HUES6 (cell line): ENCODE measurements around the gene FUS.
A peak's percentile ranks its signal among the peaks of the same experiment; 100 is the strongest.

ENCODE experiments used
- H3K27ac ChIP-seq: 2 replicates; pipeline ENCODE4 v1.7.0; 2013; ENCODE audit warnings: low read depth, mild to moderate bottlenecking, low read length, inconsistent platforms
- H3K27me3 ChIP-seq: 2 replicates; pipeline ENCODE4 v1.6.1; 2013; ENCODE audit warnings: low read length; ENCODE audit not compliant: control insufficient read depth, insufficient read depth
- H3K36me3 ChIP-seq: 2 replicates; pipeline ENCODE4 v1.6.1; 2013; ENCODE audit warnings: low read length; ENCODE audit not compliant: control insufficient read depth, insufficient read depth
- H3K4me1 ChIP-seq: 2 replicates; pipeline ENCODE4 v1.6.1; 2013; ENCODE audit warnings: low read length; ENCODE audit not compliant: control insufficient read depth, insufficient read depth
- H3K4me3 ChIP-seq: 2 replicates; pipeline ENCODE4 v1.5.1; 2013; ENCODE audit warnings: low read depth, low read length
- H3K9ac ChIP-seq: one replicate; pipeline ENCODE4 v1.6.1; 2013; ENCODE audit warnings: mild to moderate bottlenecking, low read length
- H3K9me3 ChIP-seq: 2 replicates; pipeline ENCODE4 v1.6.1; 2013; ENCODE audit warnings: low read depth, low read length; ENCODE audit not compliant: control insufficient read depth, insufficient read depth

FUS gene

GRCh38 chr16:31213877-31214707, 34.2 kb downstream of the FUS start, which contains the start of gene TRIM72:
Gene TRIM72 (plus strand): TSS chr16:31214119. CDS start chr16:31214739, 620 bp downstream.
- peak within 1 kb of the TSS; percentile 14 for H3K9ac ChIP-seq
- H3K36me3 ChIP-seq = no peaks in the 10 kb centered on the region
- H3K27ac ChIP-seq = no peak within 1 kb of the TSS
- H3K27me3 ChIP-seq = peaks cover 62% of the 10 kb centered on the region
- no peaks in the 10 kb centered on the region for H3K9me3 ChIP-seq
- peaks cover 26% of the 10 kb centered on the region for H3K4me1 ChIP-seq
- peak within 1 kb of the TSS; percentile 61 for H3K4me3 ChIP-seq

- peaks cover 65% of the 10 kb centered on the region for H3K27me3 ChIP-seq
- H3K4me1 ChIP-seq = peaks cover 26% of the 10 kb centered on the region
- H3K9ac ChIP-seq = peak overlapping the region; percentile 14
- H3K4me3 ChIP-seq = peak overlapping the region; percentile 61
- H3K36me3 ChIP-seq = no peaks in the 10 kb centered on the region
- H3K9me3 ChIP-seq = no peaks in the 10 kb centered on the region
- no peak overlapping the region for H3K27ac ChIP-seq
Observed at GRCh38 chr16:31214708-31215286, 34.9 kb downstream of the FUS start.

GRCh38 chr16:31215287-31216162, 35.6 kb downstream of the FUS start:
- H3K27me3 ChIP-seq = peaks cover 65% of the 10 kb centered on the region
- peaks cover 26% of the 10 kb centered on the region for H3K4me1 ChIP-seq
- no peak overlapping the region for H3K27ac ChIP-seq
- H3K36me3 ChIP-seq = no peaks in the 10 kb centered on the region
- no peaks in the 10 kb centered on the region for H3K9me3 ChIP-seq
- H3K4me3 ChIP-seq = peak overlapping the region; percentile 61
- H3K9ac ChIP-seq = no peak overlapping the region

GRCh38 chr16:31216422-31217135, 36.6 kb downstream of the FUS start, which contains the start of gene PYDC1:
Gene PYDC1 (minus strand): TSS chr16:31217135. CDS start chr16:31217028, 107 bp downstream.
- Histone ChIP-seq H3K4me3 (peak within 1 kb of the TSS; percentile 61), H3K27ac (no peak within 1 kb of the TSS), H3K27me3 (peaks cover 75% of the 10 kb centered on the region), H3K36me3 (no peaks in the 10 kb centered on the region), H3K9me3 (no peaks in the 10 kb centered on the region), H3K4me1 (peaks cover 26% of the 10 kb centered on the region), H3K9ac (no peak within 1 kb of the TSS)

- Histone ChIP-seq H3K27ac (no peak overlapping the region), H3K9me3 (no peaks in the 10 kb centered on the region), H3K9ac (no peak overlapping the region), H3K4me1 (peaks cover 26% of the 10 kb centered on the region), H3K4me3 (peak overlapping the region; percentile 61), H3K27me3 (peaks cover 72% of the 10 kb centered on the region), H3K36me3 (no peaks in the 10 kb centered on the region)
Observed at GRCh38 chr16:31217136-31217530, 37.2 kb downstream of the FUS start.

GRCh38 chr16:31219154-31219741, 39.3 kb downstream of the FUS start:
- Histone ChIP-seq H3K4me3 (no peak overlapping the region), H3K9me3 (no peaks in the 10 kb centered on the region), H3K9ac (no peak overlapping the region), H3K4me1 (peaks cover 21% of the 10 kb centered on the region), H3K36me3 (no peaks in the 10 kb centered on the region), H3K27ac (no peak overlapping the region), H3K27me3 (peaks cover 62% of the 10 kb centered on the region)

GRCh38 chr16:31221357-31222160, 41.6 kb downstream of the FUS start:
- H3K4me1 ChIP-seq = peaks cover 7% of the 10 kb centered on the region
- H3K9me3 ChIP-seq = no peaks in the 10 kb centered on the region
- H3K9ac ChIP-seq = no peak overlapping the region
- H3K4me3 ChIP-seq = no peak overlapping the region
- H3K27ac ChIP-seq = no peak overlapping the region
- H3K36me3 ChIP-seq = no peaks in the 10 kb centered on the region
- H3K27me3 ChIP-seq = peaks cover 39% of the 10 kb centered on the region

GRCh38 chr16:31223044-31223443, 43.1 kb downstream of the FUS start:
- Histone ChIP-seq H3K9ac (no peak overlapping the region), H3K27ac (no peak overlapping the region), H3K36me3 (no peaks in the 10 kb centered on the region), H3K9me3 (no peaks in the 10 kb centered on the region), H3K27me3 (peaks cover 24% of the 10 kb centered on the region; the same call in 1 of the 2 replicates), H3K4me3 (no peak overlapping the region), H3K4me1 (no peaks in the 10 kb centered on the region)

- H3K27me3 ChIP-seq = peaks cover 12% of the 10 kb centered on the region; the same call in 1 of the 2 replicates
- no peak overlapping the region for H3K9ac ChIP-seq
- H3K4me3 ChIP-seq = no peak overlapping the region
- H3K27ac ChIP-seq = no peak overlapping the region
- no peaks in the 10 kb centered on the region for H3K9me3 ChIP-seq
- no peaks in the 10 kb centered on the region for H3K36me3 ChIP-seq
- H3K4me1 ChIP-seq = peaks cover 4% of the 10 kb centered on the region
Observed at GRCh38 chr16:31224092-31224955, 44.4 kb downstream of the FUS start.
